Measurements from ENCODE around the gene FAM72A. TPM values are rescaled to one million over a fixed set of nuclear protein-coding genes. Genes with fewer than 3 reads are reported as not detected.

FAM72A gene
- total RNA-seq, 1 experiment from 2014 or later: 17.5 TPM

DNA sequence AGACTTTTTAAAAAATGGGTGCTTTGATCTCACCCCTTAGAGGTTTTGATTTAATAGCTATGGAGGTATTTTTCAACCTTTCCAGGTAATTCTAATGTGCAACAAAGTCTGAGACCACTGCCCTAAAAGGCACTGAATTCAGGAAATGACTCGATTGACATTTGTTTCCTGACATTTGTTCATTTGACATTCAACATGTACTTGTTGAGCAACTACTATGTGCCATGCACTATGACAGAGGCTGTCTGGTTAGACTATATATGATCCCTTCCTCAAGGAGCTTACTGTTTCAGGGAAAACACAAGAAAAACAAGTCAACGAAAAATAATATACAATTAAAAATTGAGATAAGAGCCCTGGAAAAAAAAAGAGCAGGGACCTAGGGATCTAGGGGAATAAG lies 59.9 kb downstream of the FAM72A start:
- CTCF ChIA-PET: no interaction called here
- H3K36me3 Mint-ChIP-seq (ENCODE audit: insufficient read depth, unreplicated experiment): no peaks in the 10 kb centered on the region
- no peaks in the 10 kb centered on the region for H3K4me1 Mint-ChIP-seq (ENCODE audit: low read depth, unreplicated experiment)
- BruUV-seq (replicated peaks): no TSS peak
- H3K4me3 Mint-ChIP-seq (ENCODE audit: low read depth, unreplicated experiment): no peak overlapping the region
- peaks cover 4% of the 10 kb centered on the region for H3K9me3 Mint-ChIP-seq (ENCODE audit: low read depth, unreplicated experiment)
- TF ChIP-seq, protein P1, sequence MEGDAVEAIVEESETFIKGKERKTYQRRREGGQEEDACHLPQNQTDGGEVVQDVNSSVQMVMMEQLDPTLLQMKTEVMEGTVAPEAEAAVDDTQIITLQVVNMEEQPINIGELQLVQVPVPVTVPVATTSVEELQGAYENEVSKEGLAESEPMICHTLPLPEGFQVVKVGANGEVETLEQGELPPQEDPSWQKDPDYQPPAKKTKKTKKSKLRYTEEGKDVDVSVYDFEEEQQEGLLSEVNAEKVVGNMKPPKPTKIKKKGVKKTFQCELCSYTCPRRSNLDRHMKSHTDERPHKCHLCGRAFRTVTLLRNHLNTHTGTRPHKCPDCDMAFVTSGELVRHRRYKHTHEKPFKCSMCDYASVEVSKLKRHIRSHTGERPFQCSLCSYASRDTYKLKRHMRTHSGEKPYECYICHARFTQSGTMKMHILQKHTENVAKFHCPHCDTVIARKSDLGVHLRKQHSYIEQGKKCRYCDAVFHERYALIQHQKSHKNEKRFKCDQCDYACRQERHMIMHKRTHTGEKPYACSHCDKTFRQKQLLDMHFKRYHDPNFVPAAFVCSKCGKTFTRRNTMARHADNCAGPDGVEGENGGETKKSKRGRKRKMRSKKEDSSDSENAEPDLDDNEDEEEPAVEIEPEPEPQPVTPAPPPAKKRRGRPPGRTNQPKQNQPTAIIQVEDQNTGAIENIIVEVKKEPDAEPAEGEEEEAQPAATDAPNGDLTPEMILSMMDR (IDR thresholded peaks at IDR 0.05; ENCODE audit: unreplicated experiment): no peak
- no peak for DNase-seq
- peaks cover 94% of the 10 kb centered on the region for H3K27me3 Mint-ChIP-seq (ENCODE audit: unreplicated experiment)
- no peak overlapping the region for H3K27ac Mint-ChIP-seq (ENCODE audit: unreplicated experiment)
- intact Hi-C loops (cut with micrococcal nuclease; ENCODE audit: unreplicated experiment): no loop called here

DNA sequence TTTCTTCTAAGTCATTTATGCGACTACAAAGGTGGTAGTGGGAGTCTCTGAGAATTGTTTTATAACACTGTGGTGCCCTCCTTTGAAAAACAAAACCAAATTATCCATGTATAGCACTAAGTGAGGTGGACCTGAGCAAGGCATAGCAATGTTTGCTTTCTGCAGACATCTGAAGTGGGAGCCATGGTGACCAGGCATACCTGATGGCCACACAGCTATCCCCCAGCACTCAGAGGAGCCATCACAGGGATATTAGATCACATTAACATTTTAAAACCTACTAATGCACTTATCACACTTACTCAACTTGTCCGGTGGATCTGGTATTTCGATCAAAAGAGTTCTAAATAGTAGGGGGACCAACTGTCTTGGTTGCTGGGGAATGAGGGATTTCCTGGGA lies 60.6 kb downstream of the FAM72A start:
- peaks cover 100% of the 10 kb centered on the region for H3K27me3 Mint-ChIP-seq (ENCODE audit: unreplicated experiment)
- TF ChIP-seq, protein P1 (IDR thresholded peaks at IDR 0.05; ENCODE audit: unreplicated experiment): no peak
- DNase-seq: no peak
- peaks cover 4% of the 10 kb centered on the region for H3K9me3 Mint-ChIP-seq (ENCODE audit: low read depth, unreplicated experiment)
- no peaks in the 10 kb centered on the region for H3K4me1 Mint-ChIP-seq (ENCODE audit: low read depth, unreplicated experiment)
- BruUV-seq (replicated peaks): no TSS peak
- H3K4me3 Mint-ChIP-seq (ENCODE audit: low read depth, unreplicated experiment): no peak overlapping the region
- intact Hi-C loops (cut with micrococcal nuclease; ENCODE audit: unreplicated experiment): no loop called here
- H3K36me3 Mint-ChIP-seq (ENCODE audit: insufficient read depth, unreplicated experiment): no peaks in the 10 kb centered on the region
- CTCF ChIA-PET: no interaction called here
- H3K27ac Mint-ChIP-seq (ENCODE audit: unreplicated experiment): no peak overlapping the region

DNA sequence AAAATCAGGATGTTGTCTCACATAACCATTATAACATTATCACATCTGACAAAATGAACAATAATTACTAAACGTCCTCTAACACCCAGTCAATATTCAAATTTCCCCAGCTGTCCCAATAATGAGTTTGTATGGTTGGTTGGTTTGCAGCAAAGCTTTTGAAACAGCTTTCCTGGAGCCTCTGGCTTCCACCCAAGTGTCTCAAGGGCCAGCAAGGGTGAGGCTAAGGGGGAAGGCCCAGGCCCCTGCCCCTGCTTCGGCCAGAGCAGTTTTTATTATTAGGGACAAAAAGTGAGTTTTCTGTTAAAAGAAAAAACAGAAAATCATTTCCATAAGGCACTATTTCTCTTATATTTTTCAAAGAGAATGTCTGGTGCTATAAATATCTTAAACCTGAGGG lies 66.4 kb downstream of the FAM72A start:
- no peak overlapping the region for H3K27ac Mint-ChIP-seq (ENCODE audit: unreplicated experiment)
- DNase-seq: no peak
- intact Hi-C loops (cut with micrococcal nuclease; ENCODE audit: unreplicated experiment): no loop called here
- peaks cover 76% of the 10 kb centered on the region for H3K27me3 Mint-ChIP-seq (ENCODE audit: unreplicated experiment)
- no peaks in the 10 kb centered on the region for H3K36me3 Mint-ChIP-seq (ENCODE audit: insufficient read depth, unreplicated experiment)
- no peak overlapping the region for H3K4me3 Mint-ChIP-seq (ENCODE audit: low read depth, unreplicated experiment)
- no peaks in the 10 kb centered on the region for H3K4me1 Mint-ChIP-seq (ENCODE audit: low read depth, unreplicated experiment)
- TF ChIP-seq, protein P1 (IDR thresholded peaks at IDR 0.05; ENCODE audit: unreplicated experiment): no peak
- CTCF ChIA-PET: no interaction called here
- no TSS peak for BruUV-seq (replicated peaks)
- no peaks in the 10 kb centered on the region for H3K9me3 Mint-ChIP-seq (ENCODE audit: low read depth, unreplicated experiment)

Other genes with a start within 250 kb of the FAM72A start
- 1.1 and 1.3 TPM in 2 replicates for gene RAB7B, start 199.4 kb downstream of the FAM72A start, total RNA-seq (2022)
- 425 and 457 TPM in 2 replicates for gene CTSE, start 178.9 kb downstream of the FAM72A start, total RNA-seq (2022)
- 75.1 and 88.9 TPM in 2 replicates for gene RHEX, start 149.7 kb downstream of the FAM72A start, total RNA-seq (2022)
- gene AVPR1B, start 85.5 kb downstream of the FAM72A start, total RNA-seq (2022): not detected in 2 replicates
- 56.7 and 70.1 TPM in 2 replicates for gene SRGAP2, start 702 bp upstream of the FAM72A start, total RNA-seq (2022)

Data from Calu3 (cell line).